ENCODE data around the gene CIDEC. TPM values are rescaled to one million over a fixed set of nuclear protein-coding genes. Genes with fewer than 3 reads are reported as not detected.
"Not testable (repeated sequence)": the region's sequence is repeated elsewhere in the genome, so short reads cannot be mapped to it uniquely, and the experiment has no call there.

CIDEC gene
- total RNA-seq, 2 experiments from 2014 or later = 0.18 TPM; not detected in 1

- H3K4me1 Mint-ChIP-seq, DNase-seq, H3K9me3 Mint-ChIP-seq, H3K4me3 Mint-ChIP-seq, H3K27ac Mint-ChIP-seq, H3K36me3 Mint-ChIP-seq: not testable (repeated sequence)
- H3K27me3 Mint-ChIP-seq = peaks cover 11% of the 10 kb centered on the region
Observed at GRCh38 chr3:9851926-9852325, 28.1 kb downstream of the CIDEC start.

- not testable (repeated sequence) for H3K9me3 Mint-ChIP-seq, DNase-seq, H3K4me1 Mint-ChIP-seq, H3K36me3 Mint-ChIP-seq, H3K4me3 Mint-ChIP-seq, H3K27ac Mint-ChIP-seq
- H3K27me3 Mint-ChIP-seq = peaks cover 11% of the 10 kb centered on the region
Observed at GRCh38 chr3:9851383-9851782, 28.7 kb downstream of the CIDEC start.

- H3K27ac Mint-ChIP-seq, DNase-seq, H3K9me3 Mint-ChIP-seq, H3K36me3 Mint-ChIP-seq, H3K4me3 Mint-ChIP-seq: not testable (repeated sequence)
- peaks cover 18% of the 10 kb centered on the region for H3K4me1 Mint-ChIP-seq
- H3K27me3 Mint-ChIP-seq = peaks cover 11% of the 10 kb centered on the region
Observed at GRCh38 chr3:9848860-9849259, 31.2 kb downstream of the CIDEC start.

GRCh38 chr3:9847870-9848269 is 32.2 kb downstream of the CIDEC start:
- H3K27ac Mint-ChIP-seq, DNase-seq, H3K4me3 Mint-ChIP-seq, H3K27me3 Mint-ChIP-seq, H3K36me3 Mint-ChIP-seq, H3K9me3 Mint-ChIP-seq: not testable (repeated sequence)
- H3K4me1 Mint-ChIP-seq = peaks cover 18% of the 10 kb centered on the region

- peaks cover 6% of the 10 kb centered on the region for H3K36me3 Mint-ChIP-seq
- no peak for DNase-seq
- H3K27me3 Mint-ChIP-seq = no peaks in the 10 kb centered on the region
- H3K9me3 Mint-ChIP-seq = no peaks in the 10 kb centered on the region
- no peak overlapping the region for H3K4me3 Mint-ChIP-seq
- peaks cover 25% of the 10 kb centered on the region for H3K4me1 Mint-ChIP-seq
- no peak overlapping the region for H3K27ac Mint-ChIP-seq
Observed at GRCh38 chr3:9846931-9847488, 33.0 kb downstream of the CIDEC start.

- H3K4me3 Mint-ChIP-seq = no peak overlapping the region
Observed at GRCh38 chr3:9846231-9846630, 33.8 kb downstream of the CIDEC start.

GRCh38 chr3:9843715-9844438 is 36.2 kb downstream of the CIDEC start, which contains the start of gene RPUSD3:
RPUSD3 (minus strand) TSS chr3:9844008; CDS start chr3:9843990, 18 bp downstream.
- H3K9me3 Mint-ChIP-seq = no peaks in the 10 kb centered on the region
- H3K4me3 Mint-ChIP-seq = peak within 1 kb of the TSS; percentile 99
- H3K27ac Mint-ChIP-seq = peak within 1 kb of the TSS; percentile 94
- peak; percentile 96 for DNase-seq
- peaks cover 14% of the 10 kb centered on the region for H3K36me3 Mint-ChIP-seq
- H3K27me3 Mint-ChIP-seq = no peaks in the 10 kb centered on the region
- peaks cover 29% of the 10 kb centered on the region for H3K4me1 Mint-ChIP-seq

More at GRCh38 chr3:9846231-9846630, 33.8 kb downstream of the CIDEC start:
- H3K36me3 Mint-ChIP-seq = peaks cover 11% of the 10 kb centered on the region
- no peak for DNase-seq
- no peak overlapping the region for H3K27ac Mint-ChIP-seq
- peaks cover 29% of the 10 kb centered on the region for H3K4me1 Mint-ChIP-seq
- no peaks in the 10 kb centered on the region for H3K27me3 Mint-ChIP-seq
- H3K9me3 Mint-ChIP-seq = no peaks in the 10 kb centered on the region

GRCh38 chr3:9841015-9841414 is 39.0 kb downstream of the CIDEC start:
- no peak for DNase-seq
- peaks cover 26% of the 10 kb centered on the region for H3K4me1 Mint-ChIP-seq
- H3K36me3 Mint-ChIP-seq = peaks cover 18% of the 10 kb centered on the region
- H3K4me3 Mint-ChIP-seq = no peak overlapping the region
- no peak overlapping the region for H3K27ac Mint-ChIP-seq
- H3K9me3 Mint-ChIP-seq = no peaks in the 10 kb centered on the region
- H3K27me3 Mint-ChIP-seq = no peaks in the 10 kb centered on the region

GRCh38 chr3:9838856-9839255 is 41.2 kb downstream of the CIDEC start:
- peaks cover 13% of the 10 kb centered on the region for H3K4me1 Mint-ChIP-seq
- H3K9me3 Mint-ChIP-seq = no peaks in the 10 kb centered on the region
- H3K27ac Mint-ChIP-seq = no peak overlapping the region
- H3K36me3 Mint-ChIP-seq = peaks cover 25% of the 10 kb centered on the region
- H3K4me3 Mint-ChIP-seq = no peak overlapping the region
- no peaks in the 10 kb centered on the region for H3K27me3 Mint-ChIP-seq
- no peak for DNase-seq

GRCh38 chr3:9837701-9838582 is 42.1 kb downstream of the CIDEC start:
- Mint-ChIP-seq H3K27ac (no peak overlapping the region), H3K36me3 (peaks cover 25% of the 10 kb centered on the region), H3K4me1 (peaks cover 11% of the 10 kb centered on the region), H3K9me3 (no peaks in the 10 kb centered on the region), H3K4me3 (no peak overlapping the region), H3K27me3 (no peaks in the 10 kb centered on the region)
- no peak for DNase-seq

GRCh38 chr3:9834520-9835380 is 45.3 kb downstream of the CIDEC start:
- Mint-ChIP-seq H3K4me3 (no peak overlapping the region), H3K4me1 (peaks cover 5% of the 10 kb centered on the region), H3K27me3 (no peaks in the 10 kb centered on the region), H3K9me3 (no peaks in the 10 kb centered on the region), H3K27ac (no peak overlapping the region), H3K36me3 (peaks cover 14% of the 10 kb centered on the region)
- DNase-seq = no peak

GRCh38 chr3:9833078-9833477 is 47.0 kb downstream of the CIDEC start:
- H3K27me3 Mint-ChIP-seq = no peaks in the 10 kb centered on the region
- H3K9me3 Mint-ChIP-seq = no peaks in the 10 kb centered on the region
- DNase-seq = no peak
- H3K4me1 Mint-ChIP-seq = peaks cover 5% of the 10 kb centered on the region
- peaks cover 14% of the 10 kb centered on the region for H3K36me3 Mint-ChIP-seq
- H3K27ac Mint-ChIP-seq = no peak overlapping the region
- no peak overlapping the region for H3K4me3 Mint-ChIP-seq

- Mint-ChIP-seq H3K36me3 (peaks cover 14% of the 10 kb centered on the region), H3K27me3 (no peaks in the 10 kb centered on the region), H3K27ac (no peak overlapping the region), H3K9me3 (no peaks in the 10 kb centered on the region), H3K4me3 (no peak overlapping the region), H3K4me1 (peaks cover 5% of the 10 kb centered on the region)
- DNase-seq = no peak
Observed at GRCh38 chr3:9831253-9831652, 48.8 kb downstream of the CIDEC start.

Data from activated naive CD8-positive, alpha-beta T cell treated with anti-CD3 and anti-CD28 coated beads for 36 hours (primary cell).